ENCODE measurements around the gene GOLGA2. TPM values are rescaled to one million over a fixed set of nuclear protein-coding genes. Genes with fewer than 3 reads are reported as not detected.
A peak's percentile ranks its signal among the peaks of the same experiment; 100 is the strongest.

GOLGA2 gene
- total and polyA plus RNA-seq, 2 of the 4 experiments (the other 2 are of a cell fraction) = 118 to 146 TPM

- POLR2A ChIA-PET (ENCODE audit: unreplicated experiment) = no interaction called here
- 52% methylated on average over 3 of the region's 12 CpGs; no CpG with 5 or more reads in 1 of the 2 experiments for WGBS, 2 experiments (ENCODE audit: extremely low coverage in 2 of 2, insufficient read length in 1 of 2)
- no peak overlapping the region for H4K8ac ChIP-seq (ENCODE audit: low read depth in 2 of 2, low read length in 2 of 2)
- intact Hi-C loops (cut with micrococcal nuclease) = no loop called here
- H3K4ac ChIP-seq (ENCODE audit: low read depth, low read length) = no peak overlapping the region
- no peak overlapping the region for H2BK5ac ChIP-seq (ENCODE audit: low read depth, low read length, poor library complexity, severe bottlenecking)
- no peak overlapping the region for H2BK15ac ChIP-seq (ENCODE audit: low read depth, low read length)
- H3K27ac ChIP-seq (ENCODE audit: insufficient read depth, low read length) = no peak overlapping the region
- H4K20me1 ChIP-seq (ENCODE audit: insufficient read depth, low read length) = 0 out of 2 replicates have a peak, but pooled peaks cover 3% of the 10 kb centered on the region
- H3K14ac ChIP-seq (replicated peaks; ENCODE audit: low read depth, low read length) = no peak overlapping the region
- CTCF ChIA-PET = interaction anchor here (0.6 kb wide), 1 partner anchor 435 kb away, joined by 5 read pairs; no protein-coding TSS in a partner anchor
- peaks cover 14% of the 10 kb centered on the region for H3K4me1 ChIP-seq (ENCODE audit: control insufficient read depth, insufficient read depth, low read length)
- H2AK5ac ChIP-seq (ENCODE audit: low read depth, low read length) = no peak overlapping the region
- H2BK120ac ChIP-seq (ENCODE audit: low read depth, low read length) = no peak overlapping the region
- ATAC-seq (ENCODE audit: low read depth) (0 out of 2 replicates have a peak, but pooled peaks have one; percentile 6), DNase-seq (no peak)
- no peaks in the 10 kb centered on the region for H3K27me3 ChIP-seq (ENCODE audit: control insufficient read depth, insufficient read depth, low read length)
- no peak overlapping the region for H4K91ac ChIP-seq (ENCODE audit: insufficient read depth, low read depth, low read length)
- H3K23ac ChIP-seq (ENCODE audit: low read depth, low read length) = no peak overlapping the region
- no peak overlapping the region for H2BK20ac ChIP-seq (ENCODE audit: low read depth, low read length)
- no peak overlapping the region for H4K5ac ChIP-seq (ENCODE audit: low read depth, low read length)
- peak overlapping the region; percentile 4 for H2AFZ ChIP-seq (replicated peaks; ENCODE audit: low read length, poor library complexity)
- dilution Hi-C loops (cut with HindIII; ENCODE audit: low sequenced_read_pairs, unreplicated experiment) = no loop called here
- TF ChIP-seq RCOR1 (IDR thresholded peaks at IDR 0.05; ENCODE audit: insufficient replicate concordance, low read length) (no peak), MXI1 (IDR thresholded peaks at IDR 0.05; ENCODE audit: borderline replicate concordance, low read depth, low read length) (no peak)
- no TSS peak for BruUV-seq (replicated peaks)
- no peaks in the 10 kb centered on the region for H3K9me3 ChIP-seq (ENCODE audit: control insufficient read depth, insufficient read depth, low read length)
- H3K18ac ChIP-seq (ENCODE audit: low read depth, low read length) = no peak overlapping the region
- no peak overlapping the region for H3K4me3 ChIP-seq (ENCODE audit: insufficient read depth, low read depth, low read length)
- H3K4me2 ChIP-seq (ENCODE audit: low read depth, low read length) = no peak overlapping the region
- H3K79me1 ChIP-seq (ENCODE audit: low read depth in 1 of 2, low read length in 2 of 2) = no peaks in the 10 kb centered on the region; a peak in 1 of 4 replicates
- peaks cover 13% of the 10 kb centered on the region for H3K9me1 ChIP-seq (ENCODE audit: insufficient read depth, low read length)
- H3K9ac ChIP-seq (ENCODE audit: low read depth, low read length) = no peak overlapping the region
- peak overlapping the region; percentile 5 for H2AK9ac ChIP-seq (replicated peaks; ENCODE audit: low read depth, low read length, poor library complexity)
- no peaks in the 10 kb centered on the region for H3K36me3 ChIP-seq (ENCODE audit: control insufficient read depth, insufficient read depth, low read length)
- in situ Hi-C loops (cut with MboI; ENCODE audit: low sequenced_read_pairs) = no loop called here
- no peak overlapping the region for H3K56ac ChIP-seq (ENCODE audit: extremely low read depth, insufficient read depth, low read length)
Observed at GRCh38 chr9:128211186-128211980, 64.4 kb downstream of the GOLGA2 start.
